IMR-90 (cell line): ENCODE measurements around the gene RXYLT1. TPM values are rescaled to one million over a fixed set of nuclear protein-coding genes. Genes with fewer than 3 reads are reported as not detected.

Experiments used
- ATAC-seq: fragments of 200-7000 bp; cut with Tn5 transposase; 2 replicates; pipeline ENCODE4 v1.9.1; 2020; ENCODE audit warnings: low read depth, mild to moderate bottlenecking, moderate library complexity
- BruUV-seq: library from RNA; stranded (reverse); fragments of 400-500 nt; replicated peaks from 2 replicates; lab custom pipeline; 2021; lab: Mats Ljungman, UMichigan
- CTCF ChIA-PET: fragments of 300-600 bp; formaldehyde crosslinking; extraction: SDS; loops from one replicate; lab custom pipeline; 2021; ENCODE audit warnings: antibody characterized with exemption; lab: Yijun Ruan, JAX
- POLR2A ChIA-PET: fragments of 300-600 bp; sonication (Branson Sonifier 250); formaldehyde crosslinking; loops from one replicate; lab custom pipeline; 2022; ENCODE audit warnings: antibody characterized with exemption; ENCODE audit not compliant: unreplicated experiment; lab: Charles Lee
- DNase-seq: peaks from one replicate; pipeline ENCODE4 v3.0.0; 2013
- H2AFZ ChIP-seq: replicated peaks from 2 replicates; pipeline ENCODE3; 2013; ENCODE audit warnings: low read length, mild to moderate bottlenecking; ENCODE audit not compliant: poor library complexity
- H2AK5ac ChIP-seq: 2 replicates; pipeline ENCODE4 v1.6.1; 2013; ENCODE audit warnings: low read depth, low read length, inconsistent platforms
- H2AK9ac ChIP-seq: replicated peaks from 2 replicates; pipeline ENCODE3; 2013; ENCODE audit warnings: mild to moderate bottlenecking, low read depth, low read length, moderate library complexity; ENCODE audit not compliant: poor library complexity
- H2BK120ac ChIP-seq: 2 replicates; pipeline ENCODE4 v1.6.1; 2013; ENCODE audit warnings: low read depth, low read length, inconsistent platforms
- H2BK15ac ChIP-seq: 3 replicates; pipeline ENCODE4 v1.6.1; 2013; ENCODE audit warnings: low read depth, low read length, inconsistent platforms
- H2BK20ac ChIP-seq: 2 replicates; pipeline ENCODE4 v1.6.1; 2013; ENCODE audit warnings: low read depth, mild to moderate bottlenecking, inconsistent platforms, low read length, moderate library complexity
- H2BK5ac ChIP-seq: 2 replicates; pipeline ENCODE4 v1.6.1; 2013; ENCODE audit warnings: mild to moderate bottlenecking, low read depth, low read length, inconsistent platforms; ENCODE audit not compliant: poor library complexity, severe bottlenecking
- H3K14ac ChIP-seq: replicated peaks from 2 replicates; pipeline ENCODE4 v1.6.1; 2013; ENCODE audit warnings: low read depth, low read length, inconsistent platforms
- H3K18ac ChIP-seq: 2 replicates; pipeline ENCODE4 v1.6.1; 2013; ENCODE audit warnings: low read depth, low read length, control low read depth
- H3K23ac ChIP-seq: 2 replicates; pipeline ENCODE4 v1.6.1; 2013; ENCODE audit warnings: low read depth, low read length, inconsistent platforms
- H3K27ac ChIP-seq: 2 replicates; pipeline ENCODE4 v1.5.1; 2013; ENCODE audit warnings: mild to moderate bottlenecking, control low read depth, low read length; ENCODE audit not compliant: insufficient read depth
- H3K27me3 ChIP-seq: 2 replicates; pipeline ENCODE4 v1.6.1; 2013; ENCODE audit warnings: low read length; ENCODE audit not compliant: control insufficient read depth, insufficient read depth
- H3K36me3 ChIP-seq: 2 replicates; pipeline ENCODE4 v1.6.1; 2013; ENCODE audit warnings: low read length, mixed read lengths; ENCODE audit not compliant: control insufficient read depth, insufficient read depth
- H3K4ac ChIP-seq: 2 replicates; pipeline ENCODE4 v1.6.1; 2013; ENCODE audit warnings: low read depth, low read length, inconsistent platforms
- H3K4me1 ChIP-seq: 2 replicates; pipeline ENCODE4 v1.6.1; 2013; ENCODE audit warnings: low read length, mixed read lengths; ENCODE audit not compliant: control insufficient read depth, insufficient read depth
- H3K4me2 ChIP-seq: 2 replicates; pipeline ENCODE4 v1.6.1; 2013; ENCODE audit warnings: low read depth, mild to moderate bottlenecking, control low read depth, low read length, moderate library complexity
- H3K4me3 ChIP-seq: 2 replicates; pipeline ENCODE4 v1.5.1; 2013; ENCODE audit warnings: low read depth, mild to moderate bottlenecking, control low read depth, low read length, moderate library complexity; ENCODE audit not compliant: insufficient read depth
- H3K56ac ChIP-seq: 2 replicates; pipeline ENCODE4 v1.6.1; 2013; ENCODE audit warnings: low read length, inconsistent platforms; ENCODE audit not compliant: insufficient read depth; ENCODE audit errors: extremely low read depth
- H3K79me1 ChIP-seq, 2 experiments: 2 replicates each; pipeline ENCODE4 v1.6.1; 2013; ENCODE audit warnings: low read length in 2 of 2, inconsistent platforms in 1 of 2, low read depth in 1 of 2
- H3K9ac ChIP-seq: 2 replicates; pipeline ENCODE4 v1.6.1; 2013; ENCODE audit warnings: low read depth, low read length, control low read depth
- H3K9me1 ChIP-seq: 2 replicates; pipeline ENCODE4 v1.6.1; 2013; ENCODE audit warnings: low read length, inconsistent platforms; ENCODE audit not compliant: insufficient read depth
- H3K9me3 ChIP-seq: 2 replicates; pipeline ENCODE4 v1.6.1; 2013; ENCODE audit warnings: low read length; ENCODE audit not compliant: control insufficient read depth, insufficient read depth
- H4K20me1 ChIP-seq: 2 replicates; pipeline ENCODE4 v1.6.1; 2013; ENCODE audit warnings: low read length, inconsistent platforms; ENCODE audit not compliant: insufficient read depth
- H4K5ac ChIP-seq: 2 replicates; pipeline ENCODE4 v1.6.1; 2013; ENCODE audit warnings: mild to moderate bottlenecking, low read depth, low read length, control low read depth
- H4K8ac ChIP-seq, 2 experiments: 2 replicates each; pipeline ENCODE4 v1.6.1; 2013; ENCODE audit warnings: low read depth in 2 of 2, low read length in 2 of 2, control low read depth in 1 of 2, inconsistent platforms in 1 of 2
- H4K91ac ChIP-seq: 2 replicates; pipeline ENCODE4 v1.6.1; 2013; ENCODE audit warnings: low read depth, low read length, inconsistent platforms; ENCODE audit not compliant: insufficient read depth
- BHLHE40 ChIP-seq: fragments of 150-350 bp; IDR thresholded peaks from 2 replicates; pipeline ENCODE4 v1.6.1; 2016; ENCODE audit warnings: mild to moderate bottlenecking, low read depth, low read length
- CEBPB ChIP-seq: IDR thresholded peaks from 2 replicates; pipeline ENCODE4 v1.6.1; 2012; ENCODE audit warnings: low read depth, low read length, improper control_type of control experiment
- CHD1 ChIP-seq: IDR thresholded peaks from 2 replicates; pipeline ENCODE4 v1.6.1; 2012; ENCODE audit warnings: low read depth, low read length, improper control_type of control experiment
- CTCF ChIP-seq: conservative IDR thresholded peaks from 2 replicates; pipeline ENCODE4 v1.5.1; 2012; ENCODE audit warnings: mild to moderate bottlenecking, low read depth, low read length, improper control_type of control experiment
- ELK1 ChIP-seq: fragments of 150-350 bp; IDR thresholded peaks from 2 replicates; pipeline ENCODE4 v1.6.1; 2016; ENCODE audit warnings: low read depth, mild to moderate bottlenecking, low read length, moderate library complexity, borderline replicate concordance
- FOS ChIP-seq: fragments of 150-350 bp; IDR thresholded peaks from 2 replicates; pipeline ENCODE4 v1.6.1; 2016; ENCODE audit warnings: low read depth, low read length
- MAFK ChIP-seq: IDR thresholded peaks from 2 replicates; pipeline ENCODE4 v1.6.1; 2012; ENCODE audit warnings: low read depth, low read length, improper control_type of control experiment
- MAZ ChIP-seq: IDR thresholded peaks from 2 replicates; pipeline ENCODE4 v1.6.1; 2012; ENCODE audit warnings: low read depth, mild to moderate bottlenecking, low read length, improper control_type of control experiment, moderate library complexity, borderline replicate concordance
- MXI1 ChIP-seq: IDR thresholded peaks from 2 replicates; pipeline ENCODE4 v1.6.1; 2012; ENCODE audit warnings: low read depth, mild to moderate bottlenecking, low read length, moderate library complexity, borderline replicate concordance
- POLR2A ChIP-seq: IDR thresholded peaks from 2 replicates; pipeline ENCODE4 v1.6.1; 2012; ENCODE audit warnings: mild to moderate bottlenecking, low read depth, low read length
- RAD21 ChIP-seq: IDR thresholded peaks from 2 replicates; pipeline ENCODE4 v1.6.1; 2012; ENCODE audit warnings: low read length, improper control_type of control experiment
- RCOR1 ChIP-seq: IDR thresholded peaks from 2 replicates; pipeline ENCODE4 v1.6.1; 2012; ENCODE audit warnings: mild to moderate bottlenecking, low read length, improper control_type of control experiment; ENCODE audit not compliant: insufficient replicate concordance
- RFX5 ChIP-seq: IDR thresholded peaks from 2 replicates; pipeline ENCODE4 v1.8.0; 2012; ENCODE audit warnings: low read depth, mild to moderate bottlenecking, low read length, moderate library complexity
- SMC3 ChIP-seq: fragments of 150-350 bp; IDR thresholded peaks from 2 replicates; pipeline ENCODE4 v1.6.1; 2016; ENCODE audit warnings: low read depth, mild to moderate bottlenecking, antibody characterized with exemption, low read length, moderate library complexity
- WGBS, 2 experiments: methylation state at CpG; one replicate each; pipeline versions ENCODE4 v1.1.5 to v1.1.7; 2013; ENCODE audit warnings: missing lambda C conversion rate in 2 of 2; ENCODE audit not compliant: insufficient read length in 1 of 2; ENCODE audit errors: extremely low coverage in 2 of 2; 5-methylcytosine and 5-hydroxymethylcytosine counted together
- dilution Hi-C: fragments of 300-500 bp; cut with HindIII; formaldehyde crosslinking; loops from one replicate; pipeline ENCODE4 v1.14.3; 2018; ENCODE audit warnings: low sequenced_read_pairs; ENCODE audit not compliant: unreplicated experiment
- in situ Hi-C: fragments of 300-500 bp; cut with MboI; formaldehyde crosslinking; loops from 3 replicates; pipeline ENCODE4 v1.14.3; 2019; ENCODE audit warnings: low sequenced_read_pairs, inconsistent platforms, mixed read lengths
- intact Hi-C: fragments of 100-400 bp; cut with micrococcal nuclease; formaldehyde crosslinking; loops from 2 replicates; pipeline ENCODE4 v1.10.0; 2022
- polyA plus RNA-seq, 3 experiments: library from polyadenylated mRNA; depleted of rRNA; stranded (reverse); fragments of >200 nt; gene quantifications; 2 replicates each; pipeline ENCODE4 v1.2.3, GENCODE V29; 2012; ENCODE audit warnings: low replicate concordance in 1 of 3
- total RNA-seq: library from RNA; depleted of rRNA; stranded (reverse); fragments of >200 nt; gene quantifications from 2 replicates; pipeline ENCODE4 v1.2.3, GENCODE V29; 2012
- TF ChIP-seq, protein P1 (sequence below): fragments of 150-350 bp; IDR thresholded peaks from 2 replicates; pipeline ENCODE4 v1.6.1; 2017; ENCODE audit warnings: mild to moderate bottlenecking, antibody characterized with exemption, low read length, low read depth

RXYLT1 gene
- total and polyA plus RNA-seq, 2 of the 4 experiments (the other 2 are of a cell fraction), result 9.0 to 9.5 TPM

GRCh38 chr12:63821781-63822251, 42.1 kb downstream of the RXYLT1 start:
- Histone ChIP-seq H4K8ac (peak overlapping the region; percentile 82 to 97), H3K23ac (peak overlapping the region; percentile 85; the same call in 1 of the 2 replicates), H4K20me1 (no peaks in the 10 kb centered on the region), H3K36me3 (no peaks in the 10 kb centered on the region), H2BK15ac (peak overlapping the region; percentile 87; the same call in 2 of the 3 replicates), H3K79me1 (peaks cover 0 to 10% of the 10 kb centered on the region in 2 experiments; a peak in 2 of 4 replicates), H2BK5ac (peak overlapping the region; percentile 94), H3K9ac (peak overlapping the region; percentile 48), H2BK120ac (peak overlapping the region; percentile 99), H3K27ac (peak overlapping the region; percentile 83), H2AK9ac (peak overlapping the region; percentile 96), H3K14ac (peak overlapping the region; percentile 93), H4K91ac (peak overlapping the region; percentile 98), H3K9me1 (peaks cover 13% of the 10 kb centered on the region; the same call in 1 of the 2 replicates), H3K4me3 (peak overlapping the region; percentile 49), H3K56ac (peak overlapping the region; percentile 41), H3K18ac (peak overlapping the region; percentile 91), H2AFZ (peak overlapping the region; percentile 98), H4K5ac (peak overlapping the region; percentile 95), H2AK5ac (peak overlapping the region; percentile 15; the same call in 1 of the 2 replicates), H3K4me1 (peaks cover 8% of the 10 kb centered on the region), H3K4me2 (peak overlapping the region; percentile 80), H2BK20ac (peak overlapping the region; percentile 93), H3K4ac (peak overlapping the region; percentile 98), H3K9me3 (peaks cover 3% of the 10 kb centered on the region; the same call in 1 of the 2 replicates), H3K27me3 (no peaks in the 10 kb centered on the region)
- POLR2A ChIA-PET, result no interaction called here
- WGBS, 2 experiments, result 22% methylated on average over 10 of the region's 38 CpGs; no CpG with 5 or more reads in 1 of the 2 experiments
- intact Hi-C loops, result loop anchor here (1.0 kb wide), 1 partner anchor 42 kb away; no protein-coding TSS in a partner anchor
- no TSS peak for BruUV-seq
- dilution Hi-C loops, result no loop called here
- in situ Hi-C loops, result no loop called here
- CTCF ChIA-PET, result interaction anchor here (1.0 kb wide), 1 partner anchor 80 kb away, joined by 3 read pairs; no protein-coding TSS in a partner anchor
- ATAC-seq (peak; percentile 72), DNase-seq (peak; percentile 47)
- TF ChIP-seq CTCF (no peak), FOS (no peak), BHLHE40 (no peak), ELK1 (no peak), RFX5 (no peak), MAZ (no peak), CEBPB (no peak), MXI1 (no peak), RAD21 (no peak), POLR2A (no peak), CHD1 (no peak), RCOR1 (no peak), SMC3 (no peak), MAFK (no peak)
- TF ChIP-seq, protein P1, sequence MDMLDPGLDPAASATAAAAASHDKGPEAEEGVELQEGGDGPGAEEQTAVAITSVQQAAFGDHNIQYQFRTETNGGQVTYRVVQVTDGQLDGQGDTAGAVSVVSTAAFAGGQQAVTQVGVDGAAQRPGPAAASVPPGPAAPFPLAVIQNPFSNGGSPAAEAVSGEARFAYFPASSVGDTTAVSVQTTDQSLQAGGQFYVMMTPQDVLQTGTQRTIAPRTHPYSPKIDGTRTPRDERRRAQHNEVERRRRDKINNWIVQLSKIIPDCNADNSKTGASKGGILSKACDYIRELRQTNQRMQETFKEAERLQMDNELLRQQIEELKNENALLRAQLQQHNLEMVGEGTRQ, result no peak
